Forelimb muscle (tissue), 1 donor: ENCODE results near the gene SYT2. TPM values are rescaled to one million over a fixed set of nuclear protein-coding genes. Genes with fewer than 3 reads are reported as not detected.
A peak's percentile ranks its signal among the peaks of the same experiment; 100 is the strongest.
"Not testable (repeated sequence)": the region's sequence is repeated elsewhere in the genome, so short reads cannot be mapped to it uniquely, and the experiment has no call there.

ENCODE experiments used
- DNase-seq: peaks from one replicate; pipeline ENCODE4 v3.0.0-alpha.2; 2013; ENCODE audit warnings: low read depth
- polyA plus RNA-seq: library from polyadenylated mRNA; unstranded; fragments of 120-200 nt; gene quantifications from one replicate; pipeline ENCODE4 v1.2.1, GENCODE V29; 2013; ENCODE audit not compliant: insufficient read length

Gene SYT2
- polyA plus RNA-seq, 1 donor: 0.63 TPM

DNA sequence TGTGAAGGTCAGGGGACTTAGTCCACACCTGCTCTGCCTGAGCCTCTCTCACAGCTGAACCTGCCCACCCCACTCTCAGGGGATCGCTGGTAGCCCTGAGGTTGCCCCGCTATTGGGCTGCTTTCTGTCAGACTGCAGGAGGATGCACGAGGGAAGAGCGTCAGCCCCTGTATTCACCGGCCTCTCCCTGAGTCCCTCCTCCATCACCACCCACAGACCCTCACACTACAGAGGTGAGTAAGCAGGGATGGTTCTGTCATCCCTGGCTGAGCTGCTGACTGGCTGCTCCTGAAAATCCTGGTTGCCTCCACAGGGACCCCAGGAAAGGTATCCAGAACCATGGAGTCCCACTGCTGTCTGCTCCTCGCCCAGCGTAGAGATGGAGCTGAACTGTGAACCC is 118.7 kb downstream of the SYT2 start:
- no peak for DNase-seq

DNA sequence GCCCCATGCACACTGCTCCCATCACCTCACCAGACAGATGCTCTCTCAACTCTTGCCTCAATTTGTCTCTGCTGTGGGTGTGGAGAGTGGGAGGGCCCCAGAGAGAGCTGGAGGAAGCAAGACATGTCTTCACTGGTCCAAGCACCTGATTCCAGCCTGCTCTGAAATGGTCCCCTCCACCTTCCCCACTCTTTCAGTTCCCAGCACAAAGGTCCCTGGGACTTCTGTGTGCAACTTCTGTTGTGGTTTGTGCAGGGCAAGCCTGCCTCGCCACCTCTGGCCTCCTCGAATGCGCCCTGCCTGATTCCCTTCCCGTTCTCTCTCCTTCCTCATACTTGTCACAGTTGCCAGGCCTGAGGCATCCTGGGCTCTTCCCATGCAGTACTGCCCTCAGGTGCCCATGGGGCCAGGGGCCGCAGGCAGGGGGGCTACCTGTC is 119.3 kb downstream of the SYT2 start:
- DNase-seq: no peak

- no peak for DNase-seq
These were observed 120.1 kb downstream of the SYT2 start for GRCh38 chr1:202590126-202590525.

DNA sequence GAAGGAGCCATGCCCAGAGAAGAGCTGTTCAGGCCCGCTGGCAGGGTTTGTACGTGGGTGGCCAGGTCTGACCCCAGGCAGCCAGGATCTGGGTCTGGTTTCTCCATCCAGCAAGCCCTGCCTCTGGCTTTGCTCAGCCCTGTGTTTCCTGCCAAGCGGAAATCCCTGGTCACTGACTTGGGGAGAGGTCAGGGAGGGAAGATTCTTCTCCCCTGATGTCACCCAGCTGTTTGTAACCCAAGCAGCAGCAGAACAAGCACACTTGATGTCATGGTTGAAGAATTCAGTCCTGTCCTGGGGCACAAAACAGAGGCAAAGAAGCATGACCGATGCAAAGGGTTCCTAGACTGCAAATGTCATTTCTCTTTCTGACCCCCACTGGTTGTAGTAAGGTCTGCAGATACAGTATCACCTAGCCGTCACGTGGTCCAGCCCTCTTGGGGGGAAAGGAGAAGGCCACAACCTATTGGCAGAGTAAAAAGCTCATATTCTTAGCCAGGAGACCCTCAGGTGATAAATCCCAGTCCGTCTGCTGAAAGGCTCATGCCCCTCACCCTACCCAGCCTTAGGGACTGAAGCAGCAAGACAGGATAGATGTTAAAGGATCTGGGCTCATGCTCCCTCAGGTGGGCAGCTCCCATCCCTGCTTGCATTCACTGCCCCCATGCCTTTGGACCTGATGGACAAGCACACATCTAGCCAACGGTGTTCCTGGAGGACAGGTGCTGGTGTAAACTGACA is 120.9 kb downstream of the SYT2 start:
- peak; percentile 89 for DNase-seq

DNA sequence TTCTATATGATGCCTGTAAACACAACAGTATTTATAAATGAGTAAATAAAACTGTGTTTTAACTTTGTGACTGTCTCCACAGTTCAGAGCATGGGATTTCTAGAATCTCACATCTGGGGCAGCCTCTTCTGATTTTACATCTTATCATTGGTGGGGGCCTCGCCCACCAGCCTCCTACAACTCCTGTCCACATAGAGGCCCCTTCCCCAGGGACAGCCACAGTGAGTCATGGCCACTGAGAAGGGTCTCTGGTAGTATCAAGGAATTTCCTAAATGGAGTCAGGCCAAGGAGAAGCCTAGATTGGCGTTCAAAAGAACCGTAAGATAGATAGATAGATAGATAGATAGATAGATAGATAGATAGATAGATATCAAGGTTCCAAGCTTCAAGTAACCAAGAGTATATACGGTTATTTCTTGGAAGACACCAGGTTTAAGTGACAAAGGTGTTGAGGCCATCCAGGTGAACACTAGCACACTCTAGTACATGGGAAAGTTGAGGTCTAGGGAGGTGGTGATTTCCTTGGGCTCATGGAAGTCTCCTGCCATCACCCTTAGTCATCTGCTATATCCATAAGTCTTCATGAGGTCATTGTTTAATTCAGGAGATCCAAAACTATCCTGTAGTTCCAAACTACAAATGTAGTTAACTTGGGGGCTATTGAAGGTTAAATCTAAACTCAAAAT is 121.6 kb downstream of the SYT2 start:
- DNase-seq: no peak

- DNase-seq: no peak
These were observed 122.3 kb downstream of the SYT2 start for GRCh38 chr1:202587859-202588485.

- DNase-seq: no peak
These were observed 123.4 kb downstream of the SYT2 start for GRCh38 chr1:202586871-202587270.

GRCh38 chr1:202586018-202586821 is 124.0 kb downstream of the SYT2 start:
- no peak for DNase-seq

- DNase-seq: no peak
These were observed 124.7 kb downstream of the SYT2 start for GRCh38 chr1:202585590-202585933.

GRCh38 chr1:202584707-202585589 is 125.3 kb downstream of the SYT2 start:
- no peak for DNase-seq

DNA sequence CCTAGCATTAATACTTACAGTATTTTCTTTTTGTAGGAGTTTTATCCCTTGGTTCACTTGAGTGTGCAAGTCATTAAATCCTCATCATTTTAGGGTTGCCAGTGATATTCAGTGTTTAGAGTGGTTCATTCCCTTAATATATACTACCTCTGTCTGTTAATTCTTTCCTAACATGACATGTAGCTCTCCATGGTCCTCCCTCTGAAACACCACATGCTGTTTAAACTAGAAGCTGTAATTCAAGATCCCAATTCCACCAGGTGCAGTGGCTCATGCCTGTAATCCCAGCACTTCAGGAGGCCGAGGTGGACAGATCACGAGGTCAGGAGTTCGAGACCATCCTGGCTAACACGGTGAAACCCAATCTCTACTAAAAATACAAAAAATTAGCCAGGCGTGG is 127.9 kb downstream of the SYT2 start:
- not testable (repeated sequence) for DNase-seq

DNA sequence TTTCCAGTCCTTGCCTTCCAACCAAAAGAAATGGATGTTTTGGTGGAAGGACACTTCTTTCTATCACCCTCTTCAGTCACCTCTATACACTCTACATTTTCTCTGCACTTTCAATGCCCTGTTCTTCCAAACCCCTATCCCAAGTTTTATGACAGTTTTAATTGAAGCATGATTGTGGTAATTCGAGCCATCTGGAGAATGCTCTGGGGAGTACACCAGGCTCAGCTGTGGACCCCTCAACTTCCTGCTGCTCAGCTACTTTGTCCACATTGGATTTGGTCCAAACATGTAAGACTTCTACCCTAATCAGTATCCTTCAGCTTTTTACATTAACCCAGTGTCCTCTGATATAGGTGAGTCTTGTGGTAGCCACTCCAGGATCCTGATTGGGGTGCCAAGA is 129.6 kb downstream of the SYT2 start:
- no peak for DNase-seq

- no peak for DNase-seq
These were observed 130.4 kb downstream of the SYT2 start for GRCh38 chr1:202579806-202580205.

DNA sequence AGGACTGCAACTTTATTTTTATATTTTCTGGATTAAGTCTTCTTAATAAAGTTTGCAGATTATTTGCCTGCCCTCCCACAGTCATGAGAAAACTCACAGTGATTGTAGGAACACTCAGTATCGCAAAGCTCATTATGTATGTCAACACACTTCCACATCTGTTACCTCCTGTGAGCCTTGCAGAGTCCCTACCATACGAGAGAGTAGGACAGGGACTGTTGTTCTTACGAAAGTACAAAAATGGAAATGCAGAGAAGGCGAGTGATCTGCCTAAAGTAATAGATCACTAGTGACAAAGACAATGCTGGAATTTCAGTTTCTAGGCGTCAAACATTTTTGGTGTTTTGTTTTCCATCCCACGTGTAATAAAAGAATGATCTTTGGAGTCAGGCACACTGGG is 131.7 kb downstream of the SYT2 start:
- DNase-seq: no peak

DNA sequence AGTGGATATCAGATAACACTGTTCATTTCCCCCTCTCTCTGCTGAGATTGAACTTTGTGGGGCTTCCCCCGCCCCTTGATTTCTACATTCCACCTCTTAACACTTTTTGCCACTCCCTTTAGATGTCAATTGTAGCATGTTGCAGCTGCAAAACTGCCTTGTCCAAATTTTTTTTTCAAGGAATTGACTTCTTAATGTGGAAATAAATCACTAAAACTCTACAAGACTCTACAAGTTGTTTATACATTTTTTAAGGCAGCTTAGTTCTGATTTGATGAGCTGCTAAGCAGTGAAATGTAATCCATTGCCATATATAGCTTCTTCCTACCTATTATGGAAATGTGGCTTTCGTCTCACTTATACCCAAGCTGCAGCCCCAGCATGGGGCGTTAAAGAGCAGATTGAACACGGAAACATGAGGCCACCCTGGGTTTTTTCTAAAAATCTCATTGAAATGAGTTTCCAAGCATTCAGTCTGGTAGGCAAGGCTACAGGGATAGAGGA is 132.2 kb downstream of the SYT2 start:
- no peak for DNase-seq

GRCh38 chr1:202577381-202577780 is 132.9 kb downstream of the SYT2 start:
- no peak for DNase-seq

GRCh38 chr1:202576816-202577215 is 133.4 kb downstream of the SYT2 start:
- DNase-seq: no peak

- no peak for DNase-seq
These were observed 134.2 kb downstream of the SYT2 start for GRCh38 chr1:202575918-202576653.

- no peak for DNase-seq
These were observed 137.4 kb downstream of the SYT2 start for GRCh38 chr1:202572867-202573266.

GRCh38 chr1:202571719-202572339 is 138.4 kb downstream of the SYT2 start:
- no peak for DNase-seq
